GM12873 (cell line): ENCODE results near the gene PIGP.

ENCODE experiments used
- TF ChIP-seq, protein P1 (sequence below): IDR thresholded peaks from 2 replicates; pipeline ENCODE4 v1.5.1; 2012; ENCODE audit warnings: low read depth, mild to moderate bottlenecking, moderate library complexity, low read length, control low read depth; ENCODE audit not compliant: insufficient read depth; ENCODE audit errors: missing control alignments

PIGP gene

GRCh38 chr21:37072988-37073416 is at the start of gene PIGP, which contains the start of gene TTC3:
Gene PIGP (minus strand): TSS chr21:37073071. CDS start chr21:37072515, 556 bp downstream.
Gene TTC3 (plus strand): TSS chr21:37073254. CDS start chr21:37087258, 14,004 bp downstream.
- TF ChIP-seq, protein P1, sequence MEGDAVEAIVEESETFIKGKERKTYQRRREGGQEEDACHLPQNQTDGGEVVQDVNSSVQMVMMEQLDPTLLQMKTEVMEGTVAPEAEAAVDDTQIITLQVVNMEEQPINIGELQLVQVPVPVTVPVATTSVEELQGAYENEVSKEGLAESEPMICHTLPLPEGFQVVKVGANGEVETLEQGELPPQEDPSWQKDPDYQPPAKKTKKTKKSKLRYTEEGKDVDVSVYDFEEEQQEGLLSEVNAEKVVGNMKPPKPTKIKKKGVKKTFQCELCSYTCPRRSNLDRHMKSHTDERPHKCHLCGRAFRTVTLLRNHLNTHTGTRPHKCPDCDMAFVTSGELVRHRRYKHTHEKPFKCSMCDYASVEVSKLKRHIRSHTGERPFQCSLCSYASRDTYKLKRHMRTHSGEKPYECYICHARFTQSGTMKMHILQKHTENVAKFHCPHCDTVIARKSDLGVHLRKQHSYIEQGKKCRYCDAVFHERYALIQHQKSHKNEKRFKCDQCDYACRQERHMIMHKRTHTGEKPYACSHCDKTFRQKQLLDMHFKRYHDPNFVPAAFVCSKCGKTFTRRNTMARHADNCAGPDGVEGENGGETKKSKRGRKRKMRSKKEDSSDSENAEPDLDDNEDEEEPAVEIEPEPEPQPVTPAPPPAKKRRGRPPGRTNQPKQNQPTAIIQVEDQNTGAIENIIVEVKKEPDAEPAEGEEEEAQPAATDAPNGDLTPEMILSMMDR: no peak

DNA sequence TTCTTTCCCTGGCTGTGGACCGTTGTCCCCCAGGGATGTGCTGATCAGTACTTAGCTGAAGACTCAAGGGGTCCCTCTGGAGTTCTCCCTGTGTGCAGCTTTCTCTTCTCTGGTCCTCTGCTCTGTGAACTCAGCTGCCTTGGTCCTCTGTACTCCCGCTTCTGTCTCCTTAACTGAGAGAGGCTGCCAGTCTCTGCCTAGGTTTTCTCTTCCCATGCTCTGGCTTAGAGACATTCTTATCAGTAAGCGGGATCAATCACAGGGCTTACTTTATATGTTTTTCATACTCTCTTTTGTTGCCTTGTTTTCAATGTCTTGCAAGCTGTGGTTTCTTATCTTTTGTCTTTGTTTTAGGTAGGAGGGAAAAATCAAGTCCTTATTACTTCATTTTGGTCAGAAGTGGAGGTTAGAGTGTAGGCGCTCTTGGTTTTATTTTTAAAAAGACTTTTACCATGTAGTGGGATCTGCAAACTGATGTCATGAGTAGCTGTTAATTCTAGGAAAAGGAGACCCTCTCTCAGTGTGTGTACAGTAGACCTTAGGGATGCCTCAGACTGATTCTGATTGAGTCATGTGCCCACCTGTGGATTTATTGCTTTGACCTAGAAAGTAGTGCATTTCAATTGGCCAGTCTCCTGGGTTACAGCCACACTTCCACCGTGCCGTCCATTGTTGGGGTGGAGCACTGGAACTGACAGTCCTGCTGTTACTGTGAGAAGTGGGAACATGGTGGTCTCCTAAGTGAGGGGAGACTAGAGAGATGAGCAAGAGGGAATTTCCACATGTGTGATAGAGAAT is 46.7 kb upstream of the PIGP start:
- TF ChIP-seq, protein P1: no peak

DNA sequence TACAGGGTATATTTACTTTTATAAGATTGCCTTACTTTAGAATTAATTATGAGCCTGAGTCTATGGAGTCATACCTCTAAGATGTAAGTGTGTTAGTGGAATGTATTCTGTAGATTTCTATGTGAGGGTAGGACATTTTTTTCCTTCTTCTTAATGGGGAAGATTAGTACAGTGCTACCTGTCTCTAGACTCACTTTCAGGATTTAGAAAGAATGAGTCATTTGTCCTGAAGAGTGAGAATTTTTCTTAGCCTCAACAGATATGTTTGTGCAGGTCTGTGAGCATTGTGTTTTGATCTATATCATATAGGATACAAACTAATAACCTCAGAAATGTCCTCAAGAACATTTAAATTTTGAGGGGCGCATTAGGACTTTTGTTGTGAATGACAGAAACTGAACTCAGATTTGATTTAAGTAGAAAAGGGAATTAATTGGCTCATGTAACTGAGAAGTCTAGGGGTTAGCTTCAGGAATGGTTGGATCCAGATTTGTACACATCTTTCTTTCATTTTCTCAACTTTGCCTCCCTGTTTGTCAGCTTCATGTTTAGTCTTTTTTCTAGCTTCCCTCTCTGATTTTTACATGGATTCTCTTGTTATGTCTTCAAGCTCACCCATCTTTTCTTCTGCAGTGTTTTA is 45.4 kb upstream of the PIGP start:
- TF ChIP-seq, protein P1: no peak

GRCh38 chr21:37117204-37117603 is 44.3 kb upstream of the PIGP start:
- TF ChIP-seq, protein P1: no peak

- TF ChIP-seq, protein P1: no peak
Observed at GRCh38 chr21:37106998-37107397, 34.1 kb upstream of the PIGP start.

GRCh38 chr21:37101384-37101783 is 28.5 kb upstream of the PIGP start:
- TF ChIP-seq, protein P1: no peak

- TF ChIP-seq, protein P1: no peak
Observed at GRCh38 chr21:37100316-37100715, 27.4 kb upstream of the PIGP start.
